ENCODE measurements around the gene WDFY4. TPM values are rescaled to one million over a fixed set of nuclear protein-coding genes. Genes with fewer than 3 reads are reported as not detected.

WDFY4 gene
- total RNA-seq, 2 donors from 2014 or later = not detected

DNA sequence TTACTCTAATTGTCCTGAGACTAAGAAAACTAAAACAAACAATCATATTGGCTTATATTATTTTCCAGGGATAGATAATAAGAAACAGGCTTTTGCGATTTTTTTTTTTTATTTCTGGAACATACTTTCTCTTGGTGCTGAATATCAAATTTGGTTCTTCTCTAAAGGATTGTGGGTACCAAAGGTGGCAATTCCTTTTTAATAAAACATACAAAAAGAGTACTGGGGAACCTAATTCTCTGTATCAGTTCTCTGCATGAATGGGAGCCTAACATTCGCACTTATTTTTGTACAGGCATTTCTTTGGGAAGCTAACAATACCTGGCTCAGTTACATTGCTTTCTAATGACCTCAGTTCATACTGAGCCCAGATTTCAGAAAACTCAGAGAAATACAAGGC lies 222.2 kb downstream of the WDFY4 start:
- H3K36me3 ChIP-seq (ENCODE audit: control insufficient read depth, insufficient read depth, low read length) = no peaks in the 10 kb centered on the region
- WGBS, 2 experiments (ENCODE audit: insufficient coverage in 1 of 2, insufficient read length in 1 of 2) = 93% methylated on average over 2 of the region's 2 CpGs
- H3K9me3 Mint-ChIP-seq = no peaks in the 10 kb centered on the region

DNA sequence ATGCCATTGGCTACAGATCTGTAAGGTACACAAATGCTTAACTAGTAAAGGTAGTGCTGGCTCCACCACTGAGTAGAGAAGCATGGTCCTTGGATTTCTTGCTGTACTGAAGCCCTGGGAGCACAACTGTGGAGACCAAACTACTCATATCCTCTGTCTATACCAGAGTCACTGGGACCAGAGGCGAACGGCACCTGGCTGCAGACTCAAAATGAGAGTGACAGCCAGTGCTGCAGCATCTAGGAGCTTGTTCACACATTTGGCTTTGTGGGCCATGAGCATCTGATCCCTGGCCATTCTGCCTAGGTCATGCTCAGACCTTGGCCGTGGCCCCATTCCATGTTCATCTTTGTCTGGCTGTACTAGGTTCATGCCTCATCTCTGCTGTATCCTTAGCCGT lies 223.1 kb downstream of the WDFY4 start:
- 94 to 95% methylated on average over 4 of the region's 4 CpGs for WGBS, 2 experiments (ENCODE audit: insufficient coverage in 1 of 2, insufficient read length in 1 of 2)
- H3K9me3 Mint-ChIP-seq = no peaks in the 10 kb centered on the region
- no peaks in the 10 kb centered on the region for H3K4me1 ChIP-seq (ENCODE audit: control insufficient read depth, insufficient read depth, low read length)
- no peak overlapping the region for H3K27ac Mint-ChIP-seq
- H3K9me3 ChIP-seq (ENCODE audit: control insufficient read depth, low read length) = no peaks in the 10 kb centered on the region
- TF ChIP-seq, protein P1, sequence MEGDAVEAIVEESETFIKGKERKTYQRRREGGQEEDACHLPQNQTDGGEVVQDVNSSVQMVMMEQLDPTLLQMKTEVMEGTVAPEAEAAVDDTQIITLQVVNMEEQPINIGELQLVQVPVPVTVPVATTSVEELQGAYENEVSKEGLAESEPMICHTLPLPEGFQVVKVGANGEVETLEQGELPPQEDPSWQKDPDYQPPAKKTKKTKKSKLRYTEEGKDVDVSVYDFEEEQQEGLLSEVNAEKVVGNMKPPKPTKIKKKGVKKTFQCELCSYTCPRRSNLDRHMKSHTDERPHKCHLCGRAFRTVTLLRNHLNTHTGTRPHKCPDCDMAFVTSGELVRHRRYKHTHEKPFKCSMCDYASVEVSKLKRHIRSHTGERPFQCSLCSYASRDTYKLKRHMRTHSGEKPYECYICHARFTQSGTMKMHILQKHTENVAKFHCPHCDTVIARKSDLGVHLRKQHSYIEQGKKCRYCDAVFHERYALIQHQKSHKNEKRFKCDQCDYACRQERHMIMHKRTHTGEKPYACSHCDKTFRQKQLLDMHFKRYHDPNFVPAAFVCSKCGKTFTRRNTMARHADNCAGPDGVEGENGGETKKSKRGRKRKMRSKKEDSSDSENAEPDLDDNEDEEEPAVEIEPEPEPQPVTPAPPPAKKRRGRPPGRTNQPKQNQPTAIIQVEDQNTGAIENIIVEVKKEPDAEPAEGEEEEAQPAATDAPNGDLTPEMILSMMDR (conservative IDR thresholded peaks at IDR 0.05) = no peak
- DNase-seq = peak; percentile 40
- no peaks in the 10 kb centered on the region for H3K27me3 ChIP-seq (ENCODE audit: control insufficient read depth, insufficient read depth, low read length, poor library complexity, severe bottlenecking)
- peaks cover 8% of the 10 kb centered on the region for H3K27me3 Mint-ChIP-seq (ENCODE audit: insufficient read depth)
- no peak overlapping the region for H3K4me3 Mint-ChIP-seq
- no peaks in the 10 kb centered on the region for H3K36me3 ChIP-seq (ENCODE audit: control insufficient read depth, insufficient read depth, low read length)
- peaks cover 3% of the 10 kb centered on the region for H3K4me1 Mint-ChIP-seq
- H3K4me3 ChIP-seq (ENCODE audit: low read length) = no peak overlapping the region
- H3K9ac ChIP-seq (ENCODE audit: extremely low read depth, low read length, poor library complexity, severe bottlenecking) = no peak overlapping the region
- no peaks in the 10 kb centered on the region for H3K36me3 Mint-ChIP-seq (ENCODE audit: low read depth)
- H3K27ac ChIP-seq (ENCODE audit: low read depth, low read length) = no peak overlapping the region

More for the DNA sequence above, 222.2 kb downstream of the WDFY4 start:
- Mint-ChIP-seq H3K4me3 (no peak overlapping the region), H3K27me3 (ENCODE audit: insufficient read depth) (peaks cover 8% of the 10 kb centered on the region), H3K36me3 (ENCODE audit: low read depth) (no peaks in the 10 kb centered on the region), H3K27ac (no peak overlapping the region), H3K4me1 (peaks cover 3% of the 10 kb centered on the region)
- TF ChIP-seq, protein P1 (conservative IDR thresholded peaks at IDR 0.05) = no peak
- DNase-seq = no peak
- H3K4me1 ChIP-seq (ENCODE audit: control insufficient read depth, insufficient read depth, low read length) = no peaks in the 10 kb centered on the region
- H3K4me3 ChIP-seq (ENCODE audit: low read length) = no peak overlapping the region
- no peaks in the 10 kb centered on the region for H3K9me3 ChIP-seq (ENCODE audit: control insufficient read depth, low read length)
- H3K9ac ChIP-seq (ENCODE audit: extremely low read depth, low read length, poor library complexity, severe bottlenecking) = no peak overlapping the region
- H3K27me3 ChIP-seq (ENCODE audit: control insufficient read depth, insufficient read depth, low read length, poor library complexity, severe bottlenecking) = no peaks in the 10 kb centered on the region
- H3K27ac ChIP-seq (ENCODE audit: low read depth, low read length) = no peak overlapping the region

DNA sequence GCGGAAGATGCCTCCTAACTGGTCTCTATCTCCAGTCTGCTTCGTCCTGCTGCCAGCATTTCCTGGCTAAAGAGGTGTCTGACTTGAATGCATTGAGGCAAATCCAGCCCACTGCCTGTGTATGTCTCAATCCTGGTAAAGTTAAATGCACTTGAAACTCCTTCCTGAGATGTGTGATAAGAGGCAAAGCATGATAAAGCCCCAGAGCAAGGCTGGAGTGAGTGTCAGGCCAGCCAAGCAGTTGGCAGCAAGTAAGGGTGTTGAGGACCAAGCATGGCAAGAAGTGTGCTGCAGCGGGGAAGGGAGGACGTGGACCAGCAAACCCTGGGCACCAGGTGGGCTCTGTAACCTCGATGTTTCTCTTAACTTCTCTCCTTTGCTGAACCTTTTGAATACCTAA lies 225.9 kb downstream of the WDFY4 start:
- H3K4me3 ChIP-seq (ENCODE audit: low read length) = no peak overlapping the region
- DNase-seq = peak; percentile 20
- H3K9me3 ChIP-seq (ENCODE audit: control insufficient read depth, low read length) = no peaks in the 10 kb centered on the region
- Mint-ChIP-seq H3K4me1 (peaks cover 3% of the 10 kb centered on the region), H3K36me3 (ENCODE audit: low read depth) (no peaks in the 10 kb centered on the region), H3K27ac (no peak overlapping the region), H3K27me3 (ENCODE audit: insufficient read depth) (peaks cover 16% of the 10 kb centered on the region), H3K4me3 (no peak overlapping the region), H3K9me3 (no peaks in the 10 kb centered on the region)
- no peaks in the 10 kb centered on the region for H3K4me1 ChIP-seq (ENCODE audit: control insufficient read depth, insufficient read depth, low read length)
- 81 to 93% methylated on average over 4 to 5 of the region's 5 CpGs for WGBS, 2 experiments (ENCODE audit: insufficient coverage in 1 of 2, insufficient read length in 1 of 2)
- no peaks in the 10 kb centered on the region for H3K36me3 ChIP-seq (ENCODE audit: control insufficient read depth, insufficient read depth, low read length)
- no peak overlapping the region for H3K27ac ChIP-seq (ENCODE audit: low read depth, low read length)
- no peak overlapping the region for H3K9ac ChIP-seq (ENCODE audit: extremely low read depth, low read length, poor library complexity, severe bottlenecking)
- peaks cover 9% of the 10 kb centered on the region for H3K27me3 ChIP-seq (ENCODE audit: control insufficient read depth, insufficient read depth, low read length, poor library complexity, severe bottlenecking)
- TF ChIP-seq, protein P1 (conservative IDR thresholded peaks at IDR 0.05) = no peak

Measured in endodermal cell (in vitro differentiated cells).